Omental fat pad (tissue), 4 donors: Measurements from ENCODE around the gene HIBADH. TPM values are rescaled to one million over a fixed set of nuclear protein-coding genes. Genes with fewer than 3 reads are reported as not detected.
"Not testable (repeated sequence)": the region's sequence is repeated elsewhere in the genome, so short reads cannot be mapped to it uniquely, and the experiment has no call there.

Experiments used
- ATAC-seq: fragments of 150-250 bp; one replicate; pipeline ENCODE4 v1.9.1; 2016; ENCODE audit warnings: mild to moderate bottlenecking, moderate library complexity; ENCODE audit not compliant: low FRiP score
- DNase-seq: peaks from one replicate; pipeline ENCODE4 v3.0.0-alpha.2; 2019; ENCODE audit warnings: low spot score
- total RNA-seq, 4 donors: library from RNA; depleted of rRNA; stranded (reverse); fragments of >200 nt; gene quantifications; one replicate each; pipeline ENCODE4 v1.1.0, GENCODE V29; 2016
- TF ChIP-seq, protein P1 (sequence below), 3 donors: fragments of 450-650 bp; IDR thresholded peaks; one replicate each; pipeline ENCODE4 v1.5.1; 2016 to 2017; ENCODE audit warnings: antibody characterized with exemption in 3 of 3, mild to moderate bottlenecking in 3 of 3, moderate library complexity in 2 of 3

Gene HIBADH
- total RNA-seq, 4 donors from 2014 or later, result 35.9 to 71.5 (median 58.6) TPM

DNA sequence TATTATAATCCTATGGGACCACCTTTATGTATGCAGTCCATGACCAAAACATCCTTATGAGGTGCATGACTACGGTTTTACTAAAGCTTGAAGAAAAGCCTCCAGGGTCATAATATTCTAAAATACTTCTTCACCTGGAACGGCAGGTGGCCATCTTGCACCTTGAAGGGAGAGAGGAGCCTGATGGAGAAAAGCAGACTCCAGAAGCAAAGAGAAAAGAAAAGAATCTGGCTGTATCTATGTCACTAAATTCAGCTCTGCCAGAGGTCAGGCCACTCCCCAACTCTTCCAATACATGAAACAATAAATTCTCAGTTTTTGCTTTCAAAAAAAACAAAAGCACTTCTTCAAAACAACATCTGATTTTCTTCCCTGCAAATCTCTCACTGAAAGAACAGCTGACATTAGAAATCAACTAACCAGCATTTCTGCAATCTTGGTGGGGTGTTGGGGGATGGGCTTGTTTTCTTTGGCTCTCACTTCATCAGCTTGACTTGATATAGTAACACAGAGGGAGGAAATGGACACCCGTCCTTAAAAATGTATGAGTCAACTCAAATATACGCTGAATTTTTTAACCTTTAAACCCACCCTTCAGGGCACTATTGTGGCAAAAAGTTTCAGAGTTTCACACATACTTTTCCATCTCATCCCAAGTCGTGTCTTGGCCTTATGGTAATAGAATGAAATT, 21.7 kb downstream of the HIBADH start:
- ATAC-seq (no peak), DNase-seq (no peak)
- TF ChIP-seq, protein P1, sequence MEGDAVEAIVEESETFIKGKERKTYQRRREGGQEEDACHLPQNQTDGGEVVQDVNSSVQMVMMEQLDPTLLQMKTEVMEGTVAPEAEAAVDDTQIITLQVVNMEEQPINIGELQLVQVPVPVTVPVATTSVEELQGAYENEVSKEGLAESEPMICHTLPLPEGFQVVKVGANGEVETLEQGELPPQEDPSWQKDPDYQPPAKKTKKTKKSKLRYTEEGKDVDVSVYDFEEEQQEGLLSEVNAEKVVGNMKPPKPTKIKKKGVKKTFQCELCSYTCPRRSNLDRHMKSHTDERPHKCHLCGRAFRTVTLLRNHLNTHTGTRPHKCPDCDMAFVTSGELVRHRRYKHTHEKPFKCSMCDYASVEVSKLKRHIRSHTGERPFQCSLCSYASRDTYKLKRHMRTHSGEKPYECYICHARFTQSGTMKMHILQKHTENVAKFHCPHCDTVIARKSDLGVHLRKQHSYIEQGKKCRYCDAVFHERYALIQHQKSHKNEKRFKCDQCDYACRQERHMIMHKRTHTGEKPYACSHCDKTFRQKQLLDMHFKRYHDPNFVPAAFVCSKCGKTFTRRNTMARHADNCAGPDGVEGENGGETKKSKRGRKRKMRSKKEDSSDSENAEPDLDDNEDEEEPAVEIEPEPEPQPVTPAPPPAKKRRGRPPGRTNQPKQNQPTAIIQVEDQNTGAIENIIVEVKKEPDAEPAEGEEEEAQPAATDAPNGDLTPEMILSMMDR (IDR thresholded peaks at IDR 0.05), result no peak

DNA sequence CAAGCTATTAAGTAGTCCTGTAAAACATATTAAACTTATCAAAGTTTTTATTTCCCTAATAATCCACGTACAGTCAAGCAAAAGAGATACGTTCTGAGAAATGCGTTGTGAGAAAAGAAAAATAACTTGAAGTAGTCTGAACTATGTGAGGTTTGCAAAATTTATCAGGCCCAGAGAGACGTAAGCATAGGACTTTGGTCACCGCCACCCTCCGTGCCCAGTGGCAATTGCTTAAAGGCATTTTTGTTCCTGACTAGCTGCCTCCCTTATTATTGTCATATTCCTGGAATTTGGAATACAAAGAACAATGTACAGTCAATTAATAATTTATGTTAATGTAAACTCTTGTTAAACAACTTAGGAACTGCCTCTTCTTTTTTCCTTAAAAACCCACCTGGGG, 22.8 kb downstream of the HIBADH start:
- DNase-seq, result no peak
- no peak for ATAC-seq
- TF ChIP-seq, protein P1 (IDR thresholded peaks at IDR 0.05), result no peak

DNA sequence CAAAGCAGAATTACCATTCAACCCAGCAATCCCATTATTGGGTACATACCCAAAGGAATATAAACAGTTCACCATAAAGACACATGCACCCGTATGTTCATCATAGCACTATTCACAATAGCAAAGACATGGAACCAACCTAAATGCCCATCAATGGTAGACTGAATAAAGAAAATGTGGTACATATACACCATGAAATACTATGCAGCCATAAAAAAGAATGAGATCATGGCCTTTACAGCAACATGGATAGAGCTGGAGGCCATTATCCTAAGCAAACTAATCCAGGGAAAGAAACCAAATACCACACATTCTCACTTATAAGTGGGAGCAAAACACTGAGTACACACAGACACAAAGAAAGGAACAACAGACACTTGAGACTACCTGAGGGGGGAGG, 23.6 kb downstream of the HIBADH start:
- not testable (repeated sequence) for DNase-seq, ATAC-seq

DNA sequence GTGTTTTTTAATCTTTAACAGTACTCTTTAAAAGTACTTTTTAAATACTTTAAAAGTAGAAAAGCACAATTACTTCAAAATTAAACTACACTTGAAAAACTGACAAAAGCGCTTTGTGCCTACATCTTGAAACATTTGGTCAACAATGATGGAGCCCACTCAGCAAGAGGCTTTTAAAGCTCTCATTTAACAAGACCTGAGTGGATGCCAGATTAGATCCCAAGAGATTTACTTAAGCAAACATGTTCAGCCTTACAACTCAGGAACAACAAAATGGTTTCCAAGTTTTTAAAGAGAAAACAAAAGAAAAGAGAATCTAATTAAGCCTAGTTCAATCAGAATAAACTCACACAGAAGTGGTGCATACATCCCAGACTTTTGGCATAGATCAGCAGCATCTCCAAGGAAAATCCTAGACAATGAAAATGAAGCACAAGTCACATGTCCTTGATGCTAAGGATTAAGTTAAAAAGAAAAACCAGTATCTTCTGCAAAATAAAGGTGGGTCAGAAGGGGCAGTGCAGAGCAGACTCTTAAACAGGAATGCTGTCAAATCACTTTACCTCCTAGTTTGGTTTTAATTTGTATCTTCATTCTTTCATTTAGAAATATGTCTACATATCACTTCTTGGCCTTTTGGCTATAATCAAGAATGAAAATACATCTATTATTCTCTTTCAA, 26.2 kb downstream of the HIBADH start:
- DNase-seq (no peak), ATAC-seq (no peak)
- TF ChIP-seq, protein P1 (IDR thresholded peaks at IDR 0.05), result no peak

DNA sequence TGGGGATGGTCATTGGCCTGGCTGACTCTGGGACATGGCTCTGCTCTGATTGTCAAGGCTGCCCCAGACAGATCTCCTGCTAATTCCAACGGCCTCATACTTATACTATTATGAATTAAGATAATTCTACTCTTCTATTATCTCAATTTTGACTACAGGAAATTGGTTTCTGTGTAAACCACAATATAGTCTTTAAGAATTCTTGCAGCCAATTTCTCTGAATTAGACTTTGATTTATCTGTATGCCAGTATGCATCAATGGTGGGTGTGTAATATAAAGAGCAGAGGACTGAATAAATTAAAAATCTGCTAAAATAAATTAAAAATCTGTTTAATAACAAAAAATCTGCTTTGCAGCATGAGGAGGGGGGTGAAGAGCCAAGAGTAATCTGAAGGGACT, 27.0 kb downstream of the HIBADH start:
- TF ChIP-seq, protein P1 (IDR thresholded peaks at IDR 0.05), result no peak
- no peak for DNase-seq
- no peak for ATAC-seq

DNA sequence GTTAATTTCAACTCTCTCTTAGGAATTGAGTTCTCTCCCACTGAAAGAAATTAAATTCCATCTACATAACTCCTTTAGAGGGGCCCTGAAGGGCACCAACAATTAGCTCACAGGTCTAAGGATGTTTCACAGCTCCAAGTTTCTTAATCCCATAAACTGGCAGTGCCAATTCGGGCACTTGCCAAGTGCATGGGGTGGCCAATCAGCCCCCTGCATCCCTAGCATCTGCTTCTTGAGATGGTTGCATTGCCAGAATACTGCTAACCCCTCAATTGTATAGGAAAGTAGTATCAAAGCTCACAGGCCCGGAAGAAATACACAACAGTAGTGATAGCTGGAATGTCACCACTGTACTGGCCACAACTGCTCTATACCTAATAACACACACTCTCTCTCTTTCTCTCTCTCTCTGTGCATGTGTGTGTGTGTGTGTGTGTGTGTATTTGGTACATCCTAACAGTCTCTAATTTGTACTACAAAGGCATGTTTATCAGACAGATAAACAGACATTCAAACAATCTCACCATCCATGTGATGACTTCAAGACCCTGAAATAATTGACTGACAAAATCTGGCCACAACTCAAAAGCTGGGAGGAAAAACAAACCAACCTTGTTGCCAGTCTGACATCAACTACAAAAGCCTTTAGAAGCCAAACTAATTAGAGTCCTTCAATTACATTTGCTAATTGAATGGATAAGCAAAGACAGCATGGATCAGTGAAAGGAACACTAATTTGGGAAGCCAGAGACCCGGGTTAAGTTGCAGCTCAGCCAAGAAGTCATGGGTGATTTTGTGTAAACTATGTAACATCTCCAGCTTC, 27.8 kb downstream of the HIBADH start:
- TF ChIP-seq, protein P1 (IDR thresholded peaks at IDR 0.05), result no peak
- ATAC-seq (no peak), DNase-seq (no peak)

DNA sequence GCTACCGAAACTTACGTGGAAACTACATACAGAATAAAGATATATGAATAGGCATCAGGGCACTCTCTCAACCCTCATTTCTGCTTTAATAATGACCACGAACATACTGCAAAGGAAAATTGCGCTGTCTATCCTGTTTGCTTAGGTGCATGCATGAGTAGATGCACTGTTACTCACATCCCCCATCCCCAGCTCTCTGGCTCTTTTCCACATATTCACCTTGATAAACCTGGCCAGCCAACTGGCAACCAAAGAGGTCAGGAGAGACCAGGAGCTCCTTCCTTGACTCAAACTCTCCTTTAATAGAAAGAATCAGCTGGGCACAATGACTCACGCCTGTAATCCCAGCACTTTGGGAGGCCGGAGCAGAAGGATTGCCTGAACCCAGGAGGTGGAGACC, 29.6 kb downstream of the HIBADH start:
- ATAC-seq (no peak), DNase-seq (no peak)
- TF ChIP-seq, protein P1 (IDR thresholded peaks at IDR 0.05), result no peak
